Cardiac muscle cell (in vitro differentiated cells and primary cell): ENCODE measurements around the gene COQ3. TPM values are rescaled to one million over a fixed set of nuclear protein-coding genes. Genes with fewer than 3 reads are reported as not detected.

ENCODE experiments used
- DNase-seq, 2 donors: peaks; one replicate each; pipeline versions ENCODE4 v3.0.0 to v3.0.0-alpha.2; 2010 to 2017; ENCODE audit warnings: low read depth in 1 of 2, low spot score in 1 of 2
- H3K27ac ChIP-seq: fragments of 200-600 bp; sonication (generic); 2 replicates; pipeline ENCODE4 v1.5.1; 2016
- H3K27me3 ChIP-seq: fragments of 200-600 bp; sonication (generic); 2 replicates; pipeline ENCODE4 v1.6.0; 2016; ENCODE audit warnings: control low read depth
- H3K36me3 ChIP-seq: fragments of 200-600 bp; sonication (generic); 2 replicates; pipeline ENCODE4 v1.5.1; 2016; ENCODE audit warnings: control low read depth
- H3K4me1 ChIP-seq: fragments of 200-600 bp; sonication (generic); 2 replicates; pipeline ENCODE4 v1.8.1; 2017; ENCODE audit warnings: low read depth, mild to moderate bottlenecking, mixed run types
- H3K4me3 ChIP-seq: fragments of 200-600 bp; sonication (generic); 2 replicates; pipeline ENCODE4 v1.5.1; 2016; ENCODE audit warnings: mild to moderate bottlenecking
- H3K9me3 ChIP-seq: fragments of 200-600 bp; sonication (generic); 2 replicates; pipeline ENCODE4 v1.5.1; 2017; ENCODE audit warnings: low read depth, mild to moderate bottlenecking, control low read depth
- polyA plus RNA-seq: library from polyadenylated mRNA; unstranded; fragments of >200 nt; fragmentation: Nextera tagmentation; extraction: Ambion mirVana; gene quantifications from 2 replicates; pipeline ENCODE4 v1.2.1, GENCODE V29; 2016
- total RNA-seq: library from RNA; depleted of rRNA; stranded (reverse); fragments of >200 nt; gene quantifications from 2 replicates; pipeline ENCODE4 v1.2.3, GENCODE V29; 2016
- TF ChIP-seq, protein P1 (sequence below): IDR thresholded peaks from 2 replicates; pipeline ENCODE4 v1.5.1; 2012; ENCODE audit warnings: low read depth, mild to moderate bottlenecking, low read length

COQ3 gene
- 4.6 and 5.1 TPM in 2 replicates for total RNA-seq
- polyA plus RNA-seq = 14.8 and 15.4 TPM in 2 replicates

DNA sequence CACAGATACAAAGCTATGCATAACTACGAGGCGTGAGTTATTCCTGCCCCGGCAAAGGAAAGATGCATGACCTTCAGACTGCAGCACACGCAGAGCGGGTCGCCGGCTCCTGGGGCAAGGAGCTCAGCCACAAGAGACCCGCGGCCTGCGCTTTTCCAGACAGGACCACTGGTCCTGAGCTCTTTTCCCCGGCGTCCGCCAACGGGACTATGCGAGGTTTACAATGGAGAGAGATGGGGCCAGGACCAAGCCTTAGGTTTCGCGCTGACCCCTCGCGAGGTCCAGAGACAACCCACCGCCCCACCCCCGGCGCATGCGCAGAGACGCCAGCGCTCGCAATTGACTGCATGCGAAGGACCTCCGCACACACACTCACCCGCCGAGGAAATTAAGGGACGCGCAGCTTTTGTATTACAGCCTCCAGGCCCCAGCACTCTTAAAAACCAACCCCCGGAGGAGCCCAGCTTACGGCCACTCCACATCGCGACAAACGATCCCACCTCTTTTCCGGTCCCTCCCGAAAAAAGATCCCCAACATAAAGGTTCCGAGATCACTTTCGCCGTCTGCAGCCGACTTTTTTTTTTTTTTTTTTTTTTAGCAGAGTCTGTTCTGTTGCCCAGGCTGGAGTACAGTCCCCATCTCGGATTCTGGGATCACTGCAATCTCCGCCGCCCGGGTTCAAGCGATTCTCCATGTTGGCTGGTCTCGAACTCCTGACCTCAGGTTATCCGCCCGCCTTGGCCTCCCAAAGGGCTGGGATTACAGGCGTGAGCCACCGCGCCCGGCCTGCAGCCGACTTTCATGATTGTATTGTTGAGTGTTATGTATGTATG lies at the start of gene COQ3:
COQ3 (minus strand) TSS at position 498 of the 834 bp plus-strand sequence; CDS start at position 482, 16 bp downstream.
- H3K4me3 ChIP-seq = peak within 1 kb of the TSS; percentile 46
- H3K9me3 ChIP-seq = no peaks in the 10 kb centered on the region
- TF ChIP-seq, protein P1, sequence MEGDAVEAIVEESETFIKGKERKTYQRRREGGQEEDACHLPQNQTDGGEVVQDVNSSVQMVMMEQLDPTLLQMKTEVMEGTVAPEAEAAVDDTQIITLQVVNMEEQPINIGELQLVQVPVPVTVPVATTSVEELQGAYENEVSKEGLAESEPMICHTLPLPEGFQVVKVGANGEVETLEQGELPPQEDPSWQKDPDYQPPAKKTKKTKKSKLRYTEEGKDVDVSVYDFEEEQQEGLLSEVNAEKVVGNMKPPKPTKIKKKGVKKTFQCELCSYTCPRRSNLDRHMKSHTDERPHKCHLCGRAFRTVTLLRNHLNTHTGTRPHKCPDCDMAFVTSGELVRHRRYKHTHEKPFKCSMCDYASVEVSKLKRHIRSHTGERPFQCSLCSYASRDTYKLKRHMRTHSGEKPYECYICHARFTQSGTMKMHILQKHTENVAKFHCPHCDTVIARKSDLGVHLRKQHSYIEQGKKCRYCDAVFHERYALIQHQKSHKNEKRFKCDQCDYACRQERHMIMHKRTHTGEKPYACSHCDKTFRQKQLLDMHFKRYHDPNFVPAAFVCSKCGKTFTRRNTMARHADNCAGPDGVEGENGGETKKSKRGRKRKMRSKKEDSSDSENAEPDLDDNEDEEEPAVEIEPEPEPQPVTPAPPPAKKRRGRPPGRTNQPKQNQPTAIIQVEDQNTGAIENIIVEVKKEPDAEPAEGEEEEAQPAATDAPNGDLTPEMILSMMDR = no peak
- DNase-seq = peak; percentile 86 to 91
- H3K36me3 ChIP-seq = peaks cover 18% of the 10 kb centered on the region
- H3K4me1 ChIP-seq = peaks cover 7% of the 10 kb centered on the region
- peak within 1 kb of the TSS; percentile 74 for H3K27ac ChIP-seq
- H3K27me3 ChIP-seq = no peaks in the 10 kb centered on the region

- Histone ChIP-seq H3K4me1 (no peaks in the 10 kb centered on the region), H3K27me3 (no peaks in the 10 kb centered on the region), H3K36me3 (peaks cover 7% of the 10 kb centered on the region), H3K27ac (no peak overlapping the region), H3K4me3 (no peak overlapping the region), H3K9me3 (no peaks in the 10 kb centered on the region)
- TF ChIP-seq, protein P1 = peak; percentile 60
- peak; percentile 20 to 51 for DNase-seq
Observed at GRCh38 chr6:99434702-99435530, 40.9 kb upstream of the COQ3 start.

DNA sequence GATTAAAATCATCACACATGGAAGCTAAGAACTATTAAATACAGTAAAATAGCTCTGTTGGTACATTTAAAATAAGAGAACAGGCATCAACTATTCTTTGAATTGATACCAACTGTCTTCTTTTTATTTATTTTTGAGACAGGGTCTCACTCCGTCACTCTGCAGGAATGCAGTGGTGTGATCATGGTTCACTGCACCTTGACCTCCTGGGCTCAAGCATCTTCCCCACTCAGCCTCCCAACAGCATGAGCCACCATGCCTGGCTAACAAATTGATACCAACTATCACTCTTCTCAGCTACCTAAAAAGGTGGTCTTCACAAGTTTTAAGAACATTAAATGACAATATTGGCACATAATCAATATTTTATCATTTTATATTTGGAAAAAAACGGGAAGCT lies 38.9 kb upstream of the COQ3 start:
- Histone ChIP-seq H3K27ac (no peak overlapping the region), H3K4me3 (no peak overlapping the region), H3K9me3 (no peaks in the 10 kb centered on the region), H3K36me3 (peaks cover 4% of the 10 kb centered on the region), H3K27me3 (no peaks in the 10 kb centered on the region), H3K4me1 (no peaks in the 10 kb centered on the region)
- no peak for DNase-seq
- TF ChIP-seq, protein P1 = no peak

- no peak overlapping the region for H3K27ac ChIP-seq
- peaks cover 4% of the 10 kb centered on the region for H3K36me3 ChIP-seq
- TF ChIP-seq, protein P1 = no peak
- no peaks in the 10 kb centered on the region for H3K9me3 ChIP-seq
- H3K27me3 ChIP-seq = no peaks in the 10 kb centered on the region
- H3K4me3 ChIP-seq = no peak overlapping the region
- H3K4me1 ChIP-seq = no peaks in the 10 kb centered on the region
- no peak for DNase-seq
Observed at GRCh38 chr6:99431901-99432300, 37.9 kb upstream of the COQ3 start.

DNA sequence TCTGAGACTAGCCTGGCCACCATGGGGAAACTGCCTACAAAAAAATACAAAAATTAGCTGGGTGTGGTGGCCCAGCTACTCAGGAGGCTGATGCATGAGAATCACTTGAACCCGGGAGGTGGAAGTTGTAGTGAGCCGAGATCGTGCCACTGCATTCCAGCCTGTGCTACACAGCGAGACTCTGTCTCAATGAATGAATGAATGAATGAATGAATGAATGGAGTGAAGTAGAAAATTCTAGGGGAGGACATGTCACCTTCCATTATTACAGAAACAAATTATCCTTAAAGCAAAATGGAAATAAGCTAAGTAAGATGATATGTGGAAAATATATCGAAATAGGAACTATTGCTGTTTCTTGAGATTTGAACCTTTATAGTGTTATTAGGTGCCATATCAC lies 34.0 kb upstream of the COQ3 start:
- Histone ChIP-seq H3K36me3 (peaks cover under 1% of the 10 kb centered on the region), H3K27me3 (no peaks in the 10 kb centered on the region), H3K9me3 (no peaks in the 10 kb centered on the region), H3K27ac (no peak overlapping the region), H3K4me3 (no peak overlapping the region), H3K4me1 (peaks cover 12% of the 10 kb centered on the region)
- TF ChIP-seq, protein P1 = no peak
- DNase-seq = no peak
